GM15510 (cell line): Measurements from ENCODE around the gene RAB17.

Experiments used
- POLR2A ChIP-seq: IDR thresholded peaks from 3 replicates; pipeline ENCODE4 v1.6.1; 2011; ENCODE audit warnings: borderline replicate concordance; ENCODE audit not compliant: insufficient read length; ENCODE audit errors: extremely low read depth

RAB17 gene

DNA sequence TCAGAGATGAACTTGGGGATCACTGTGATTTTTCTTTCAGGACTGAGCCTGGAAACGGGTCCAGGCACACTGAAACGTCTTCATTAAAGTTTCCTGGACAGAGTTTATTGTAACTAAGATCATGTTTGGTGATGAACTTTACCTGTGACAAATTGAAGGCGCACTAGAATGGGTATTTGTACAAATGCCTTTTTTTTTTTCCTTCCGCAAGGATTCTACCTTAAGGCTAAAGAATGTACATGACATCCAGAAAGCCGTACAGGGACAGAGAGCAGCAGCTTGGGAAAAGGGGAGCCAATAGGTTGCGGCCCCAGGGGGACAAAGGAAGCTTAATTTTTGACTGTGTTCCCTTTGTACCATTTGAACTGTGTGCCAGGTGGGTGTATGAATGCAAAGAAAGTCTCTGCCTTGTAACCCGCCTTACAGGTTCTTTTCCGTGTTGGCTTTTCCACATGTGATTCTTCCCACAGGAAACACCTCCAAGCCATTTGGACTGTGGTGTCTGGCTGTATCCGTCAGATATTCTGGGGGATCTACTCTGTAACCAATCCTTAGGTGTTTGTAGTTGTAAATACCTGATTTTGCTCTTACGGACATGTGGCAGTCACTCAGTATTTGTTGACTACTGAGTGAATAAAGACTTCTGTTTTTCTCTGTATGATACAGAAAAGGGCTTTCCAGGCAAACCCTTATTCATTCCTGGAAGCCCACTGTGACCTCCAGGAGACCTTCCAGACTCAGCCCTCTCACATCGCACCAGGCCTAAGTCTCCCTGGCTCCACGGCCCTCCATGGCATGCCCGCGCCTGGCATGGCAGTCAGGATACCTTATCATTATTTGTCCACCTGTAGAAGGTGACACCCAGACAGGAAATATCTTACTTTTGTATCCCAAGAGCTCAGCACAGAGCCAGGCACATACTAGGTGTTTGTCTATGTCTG lies 38.0 kb upstream of the RAB17 start:
- TF ChIP-seq POLR2A: no peak

GRCh38 chr2:237627441-237628246 lies 37.1 kb upstream of the RAB17 start, which contains the start of gene LRRFIP1:
TSS of gene LRRFIP1 (plus strand) at chr2:237627587. CDS start at chr2:237627645, 58 bp downstream.
- no peak for TF ChIP-seq POLR2A

DNA sequence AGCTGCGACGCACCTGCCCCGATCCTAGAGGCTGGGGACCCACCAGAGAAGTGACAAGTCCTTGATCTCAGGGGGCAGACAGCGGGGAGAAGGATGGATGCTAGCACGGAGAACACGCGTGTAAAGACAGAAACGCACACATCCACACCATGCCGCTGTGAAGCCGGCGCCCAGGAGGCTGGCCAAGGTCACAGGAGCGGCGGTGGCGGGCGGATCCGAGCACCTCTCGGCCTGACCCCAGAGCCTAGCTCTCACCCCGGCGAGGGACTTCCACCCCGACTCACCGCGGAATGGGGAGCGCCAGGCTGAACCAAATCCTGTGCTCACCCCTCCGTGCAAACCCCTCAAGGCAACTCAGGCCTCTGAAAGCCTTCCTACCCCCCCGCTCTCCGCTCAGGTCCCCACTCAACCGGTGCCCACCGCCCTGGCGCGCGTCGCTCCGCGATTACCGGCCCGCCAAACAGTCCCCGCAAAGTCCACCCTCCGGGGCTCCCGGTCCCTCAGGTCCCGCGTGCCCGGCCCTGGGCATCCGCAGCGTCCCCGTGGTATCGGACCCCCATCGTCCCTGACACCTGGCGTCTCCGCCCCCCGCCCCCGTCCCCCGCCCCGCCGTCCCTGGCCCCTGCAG lies 36.4 kb upstream of the RAB17 start:
- TF ChIP-seq POLR2A: no peak

DNA sequence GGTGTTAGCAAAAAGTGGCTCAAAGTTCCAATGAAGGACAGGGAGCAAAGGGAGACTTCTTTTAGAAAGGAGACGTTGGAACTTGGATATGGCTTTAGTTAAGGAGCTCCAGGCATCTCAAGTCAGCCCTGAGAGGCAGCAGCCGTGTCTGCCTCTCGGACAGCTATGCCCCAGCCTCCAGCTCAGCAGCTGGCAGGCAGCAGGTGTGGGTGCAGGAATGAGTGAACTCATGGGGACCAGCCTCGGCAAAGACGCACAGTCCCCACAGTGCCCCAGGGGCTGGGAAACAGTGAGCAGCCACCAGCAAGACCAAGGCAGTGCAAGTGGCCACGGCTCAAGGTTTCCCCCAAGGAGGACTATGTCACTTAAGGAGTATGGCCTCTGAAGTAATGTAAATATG lies 35.2 kb upstream of the RAB17 start:
- no peak for TF ChIP-seq POLR2A

- TF ChIP-seq POLR2A: no peak
Measured at GRCh38 chr2:237625216-237625705, 34.7 kb upstream of the RAB17 start.

GRCh38 chr2:237624565-237624964 lies 34.0 kb upstream of the RAB17 start:
- TF ChIP-seq POLR2A: no peak

GRCh38 chr2:237623428-237624403 lies 33.2 kb upstream of the RAB17 start:
- TF ChIP-seq POLR2A: no peak

- no peak for TF ChIP-seq POLR2A
Measured at GRCh38 chr2:237618449-237618848, 27.9 kb upstream of the RAB17 start.

DNA sequence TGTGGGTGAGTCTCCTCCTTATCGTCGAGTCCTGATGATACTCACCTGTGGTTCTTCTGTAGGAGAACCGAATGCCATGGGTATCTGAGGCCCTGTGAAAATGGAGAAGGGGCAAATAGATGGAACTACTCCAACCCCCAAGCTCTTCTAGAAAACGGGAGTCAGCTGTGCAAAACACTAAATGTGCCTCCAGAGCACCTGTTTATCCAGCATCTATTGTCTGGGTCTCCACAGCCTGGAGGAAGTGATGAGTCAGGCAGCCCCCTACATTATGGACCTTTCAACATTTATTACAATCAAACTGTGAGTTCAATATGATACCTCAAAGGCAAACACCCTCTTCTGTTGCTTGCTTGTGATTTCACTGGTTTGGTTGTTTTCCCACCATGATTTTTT lies 27.1 kb upstream of the RAB17 start:
- no peak for TF ChIP-seq POLR2A

DNA sequence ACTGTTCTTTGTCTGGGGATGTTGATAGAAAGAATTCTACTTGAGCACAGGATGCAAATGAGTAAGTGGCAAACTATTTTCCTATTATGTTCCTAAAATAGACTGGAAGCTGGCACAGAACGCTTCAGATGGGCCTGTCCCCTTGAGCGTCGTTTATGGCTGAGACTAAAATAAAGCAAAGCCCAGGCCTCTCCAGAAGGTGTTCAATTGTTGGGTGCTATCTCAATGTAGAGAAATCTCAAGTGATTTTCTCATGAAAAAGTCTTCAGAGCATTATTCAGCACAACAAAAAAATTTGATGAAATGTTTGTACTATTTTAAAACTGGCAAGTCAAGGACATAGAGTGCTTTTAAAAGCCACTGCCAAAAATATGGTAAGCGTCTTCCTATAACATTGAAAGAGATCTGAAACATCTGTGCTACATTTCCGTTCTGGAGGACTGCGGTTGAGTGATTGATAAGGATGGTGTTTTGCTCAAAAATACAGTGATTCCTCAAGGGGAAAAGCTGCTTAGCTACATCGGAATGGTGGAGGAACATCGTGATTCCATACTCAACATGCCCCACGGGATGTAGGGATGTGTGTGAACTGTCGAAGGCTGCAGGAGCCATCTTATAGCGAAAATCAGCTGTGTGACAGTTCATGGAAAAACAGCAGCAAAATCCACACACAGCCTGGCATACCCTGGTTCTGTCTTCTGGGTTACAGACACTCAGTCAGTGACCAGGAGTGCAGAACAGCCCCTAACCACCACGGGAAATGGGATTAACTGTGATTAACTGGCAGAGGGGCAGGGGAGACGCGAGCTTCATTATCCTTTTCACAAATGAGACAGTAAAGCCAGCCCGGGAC lies 26.4 kb upstream of the RAB17 start:
- TF ChIP-seq POLR2A: no peak

DNA sequence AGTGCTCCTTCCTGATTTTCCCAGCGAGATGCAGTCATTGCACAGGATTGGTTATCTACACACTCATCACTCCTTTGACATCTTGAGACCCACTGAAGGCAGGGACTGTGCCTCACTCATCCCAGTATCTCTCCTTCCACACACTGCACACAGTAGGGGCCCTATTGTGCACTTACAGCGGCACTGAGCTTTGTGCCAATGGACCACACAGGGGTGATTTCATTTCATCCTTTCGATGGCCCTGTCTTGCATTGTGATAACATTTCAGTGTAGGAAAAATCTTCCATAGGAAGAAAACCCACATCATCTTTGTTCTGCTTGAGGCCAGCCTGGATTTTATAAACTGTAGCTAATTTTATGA lies 25.8 kb upstream of the RAB17 start:
- TF ChIP-seq POLR2A: no peak

DNA sequence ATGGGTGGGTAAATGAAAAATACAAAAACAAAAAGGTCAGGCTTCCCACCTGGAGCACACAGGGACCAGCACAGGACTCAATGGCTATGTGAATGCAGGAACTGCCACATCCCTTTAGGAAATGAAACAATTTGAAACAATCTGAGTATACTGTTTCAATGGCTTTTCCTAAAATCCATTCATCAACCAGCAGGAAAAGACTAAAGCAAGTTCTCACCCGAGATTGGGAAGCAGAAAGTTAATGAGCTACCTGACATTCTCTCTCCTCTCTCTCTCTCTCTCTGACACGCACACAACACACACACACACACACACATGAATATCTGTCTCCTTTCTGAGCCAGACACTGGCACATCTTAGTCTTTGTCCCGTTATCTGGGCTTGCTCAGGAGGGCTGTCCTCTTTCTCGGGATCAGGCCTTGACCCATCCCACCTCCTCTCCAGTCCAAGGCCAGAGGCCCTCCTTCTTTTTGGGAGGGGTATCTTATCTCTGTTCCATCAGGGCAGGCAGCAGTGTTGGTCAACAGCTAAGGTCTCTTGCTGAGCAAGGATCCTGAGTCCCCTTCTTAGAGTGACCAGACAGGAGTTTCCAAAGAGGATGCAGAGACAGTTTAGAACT lies 25.2 kb upstream of the RAB17 start:
- TF ChIP-seq POLR2A: no peak
